IMR-90 (cell line): ENCODE data around the gene CAMK2B. TPM values are rescaled to one million over a fixed set of nuclear protein-coding genes. Genes with fewer than 3 reads are reported as not detected.

Source experiments
- ATAC-seq: fragments of 200-7000 bp; cut with Tn5 transposase; 2 replicates; pipeline ENCODE4 v1.9.1; 2020; ENCODE audit warnings: low read depth, mild to moderate bottlenecking, moderate library complexity
- BruUV-seq: library from RNA; stranded (reverse); fragments of 400-500 nt; replicated peaks from 2 replicates; lab custom pipeline; 2021; lab: Mats Ljungman, UMichigan
- CTCF ChIA-PET: fragments of 300-600 bp; formaldehyde crosslinking; extraction: SDS; loops from one replicate; lab custom pipeline; 2021; ENCODE audit warnings: antibody characterized with exemption; lab: Yijun Ruan, JAX
- POLR2A ChIA-PET: fragments of 300-600 bp; sonication (Branson Sonifier 250); formaldehyde crosslinking; loops from one replicate; lab custom pipeline; 2022; ENCODE audit warnings: antibody characterized with exemption; ENCODE audit not compliant: unreplicated experiment; lab: Charles Lee
- DNase-seq: peaks from one replicate; pipeline ENCODE4 v3.0.0; 2013
- H2AFZ ChIP-seq: replicated peaks from 2 replicates; pipeline ENCODE3; 2013; ENCODE audit warnings: low read length, mild to moderate bottlenecking; ENCODE audit not compliant: poor library complexity
- H2AK5ac ChIP-seq: 2 replicates; pipeline ENCODE4 v1.6.1; 2013; ENCODE audit warnings: low read depth, low read length, inconsistent platforms
- H2AK9ac ChIP-seq: replicated peaks from 2 replicates; pipeline ENCODE3; 2013; ENCODE audit warnings: mild to moderate bottlenecking, low read depth, low read length, moderate library complexity; ENCODE audit not compliant: poor library complexity
- H2BK120ac ChIP-seq: 2 replicates; pipeline ENCODE4 v1.6.1; 2013; ENCODE audit warnings: low read depth, low read length, inconsistent platforms
- H2BK15ac ChIP-seq: 3 replicates; pipeline ENCODE4 v1.6.1; 2013; ENCODE audit warnings: low read depth, low read length, inconsistent platforms
- H2BK20ac ChIP-seq: 2 replicates; pipeline ENCODE4 v1.6.1; 2013; ENCODE audit warnings: low read depth, mild to moderate bottlenecking, inconsistent platforms, low read length, moderate library complexity
- H2BK5ac ChIP-seq: 2 replicates; pipeline ENCODE4 v1.6.1; 2013; ENCODE audit warnings: mild to moderate bottlenecking, low read depth, low read length, inconsistent platforms; ENCODE audit not compliant: poor library complexity, severe bottlenecking
- H3K14ac ChIP-seq: replicated peaks from 2 replicates; pipeline ENCODE4 v1.6.1; 2013; ENCODE audit warnings: low read depth, low read length, inconsistent platforms
- H3K18ac ChIP-seq: 2 replicates; pipeline ENCODE4 v1.6.1; 2013; ENCODE audit warnings: low read depth, low read length, control low read depth
- H3K23ac ChIP-seq: 2 replicates; pipeline ENCODE4 v1.6.1; 2013; ENCODE audit warnings: low read depth, low read length, inconsistent platforms
- H3K27ac ChIP-seq: 2 replicates; pipeline ENCODE4 v1.5.1; 2013; ENCODE audit warnings: mild to moderate bottlenecking, control low read depth, low read length; ENCODE audit not compliant: insufficient read depth
- H3K27me3 ChIP-seq: 2 replicates; pipeline ENCODE4 v1.6.1; 2013; ENCODE audit warnings: low read length; ENCODE audit not compliant: control insufficient read depth, insufficient read depth
- H3K36me3 ChIP-seq: 2 replicates; pipeline ENCODE4 v1.6.1; 2013; ENCODE audit warnings: low read length, mixed read lengths; ENCODE audit not compliant: control insufficient read depth, insufficient read depth
- H3K4ac ChIP-seq: 2 replicates; pipeline ENCODE4 v1.6.1; 2013; ENCODE audit warnings: low read depth, low read length, inconsistent platforms
- H3K4me1 ChIP-seq: 2 replicates; pipeline ENCODE4 v1.6.1; 2013; ENCODE audit warnings: low read length, mixed read lengths; ENCODE audit not compliant: control insufficient read depth, insufficient read depth
- H3K4me2 ChIP-seq: 2 replicates; pipeline ENCODE4 v1.6.1; 2013; ENCODE audit warnings: low read depth, mild to moderate bottlenecking, control low read depth, low read length, moderate library complexity
- H3K4me3 ChIP-seq: 2 replicates; pipeline ENCODE4 v1.5.1; 2013; ENCODE audit warnings: low read depth, mild to moderate bottlenecking, control low read depth, low read length, moderate library complexity; ENCODE audit not compliant: insufficient read depth
- H3K56ac ChIP-seq: 2 replicates; pipeline ENCODE4 v1.6.1; 2013; ENCODE audit warnings: low read length, inconsistent platforms; ENCODE audit not compliant: insufficient read depth; ENCODE audit errors: extremely low read depth
- H3K79me1 ChIP-seq, 2 experiments: 2 replicates each; pipeline ENCODE4 v1.6.1; 2013; ENCODE audit warnings: low read length in 2 of 2, inconsistent platforms in 1 of 2, low read depth in 1 of 2
- H3K9ac ChIP-seq: 2 replicates; pipeline ENCODE4 v1.6.1; 2013; ENCODE audit warnings: low read depth, low read length, control low read depth
- H3K9me1 ChIP-seq: 2 replicates; pipeline ENCODE4 v1.6.1; 2013; ENCODE audit warnings: low read length, inconsistent platforms; ENCODE audit not compliant: insufficient read depth
- H3K9me3 ChIP-seq: 2 replicates; pipeline ENCODE4 v1.6.1; 2013; ENCODE audit warnings: low read length; ENCODE audit not compliant: control insufficient read depth, insufficient read depth
- H4K20me1 ChIP-seq: 2 replicates; pipeline ENCODE4 v1.6.1; 2013; ENCODE audit warnings: low read length, inconsistent platforms; ENCODE audit not compliant: insufficient read depth
- H4K5ac ChIP-seq: 2 replicates; pipeline ENCODE4 v1.6.1; 2013; ENCODE audit warnings: mild to moderate bottlenecking, low read depth, low read length, control low read depth
- H4K8ac ChIP-seq, 2 experiments: 2 replicates each; pipeline ENCODE4 v1.6.1; 2013; ENCODE audit warnings: low read depth in 2 of 2, low read length in 2 of 2, control low read depth in 1 of 2, inconsistent platforms in 1 of 2
- H4K91ac ChIP-seq: 2 replicates; pipeline ENCODE4 v1.6.1; 2013; ENCODE audit warnings: low read depth, low read length, inconsistent platforms; ENCODE audit not compliant: insufficient read depth
- CHD1 ChIP-seq: IDR thresholded peaks from 2 replicates; pipeline ENCODE4 v1.6.1; 2012; ENCODE audit warnings: low read depth, low read length, improper control_type of control experiment
- NFE2L2 ChIP-seq: fragments of 150-350 bp; IDR thresholded peaks from 2 replicates; pipeline ENCODE4 v1.6.1; 2016; ENCODE audit warnings: low read depth, mild to moderate bottlenecking, low read length
- POLR2A ChIP-seq: IDR thresholded peaks from 2 replicates; pipeline ENCODE4 v1.6.1; 2012; ENCODE audit warnings: mild to moderate bottlenecking, low read depth, low read length
- WGBS, 2 experiments: methylation state at CpG; one replicate each; pipeline versions ENCODE4 v1.1.5 to v1.1.7; 2013; ENCODE audit warnings: missing lambda C conversion rate in 2 of 2; ENCODE audit not compliant: insufficient read length in 1 of 2; ENCODE audit errors: extremely low coverage in 2 of 2; 5-methylcytosine and 5-hydroxymethylcytosine counted together
- dilution Hi-C: fragments of 300-500 bp; cut with HindIII; formaldehyde crosslinking; loops from one replicate; pipeline ENCODE4 v1.14.3; 2018; ENCODE audit warnings: low sequenced_read_pairs; ENCODE audit not compliant: unreplicated experiment
- in situ Hi-C: fragments of 300-500 bp; cut with MboI; formaldehyde crosslinking; loops from 3 replicates; pipeline ENCODE4 v1.14.3; 2019; ENCODE audit warnings: low sequenced_read_pairs, inconsistent platforms, mixed read lengths
- intact Hi-C: fragments of 100-400 bp; cut with micrococcal nuclease; formaldehyde crosslinking; loops from 2 replicates; pipeline ENCODE4 v1.10.0; 2022
- polyA plus RNA-seq, 3 experiments: library from polyadenylated mRNA; depleted of rRNA; stranded (reverse); fragments of >200 nt; gene quantifications; 2 replicates each; pipeline ENCODE4 v1.2.3, GENCODE V29; 2012; ENCODE audit warnings: low replicate concordance in 1 of 3
- total RNA-seq: library from RNA; depleted of rRNA; stranded (reverse); fragments of >200 nt; gene quantifications from 2 replicates; pipeline ENCODE4 v1.2.3, GENCODE V29; 2012
- TF ChIP-seq, protein P1 (sequence below): conservative IDR thresholded peaks from 2 replicates; pipeline ENCODE4 v1.5.1; 2012; ENCODE audit warnings: mild to moderate bottlenecking, low read depth, low read length, improper control_type of control experiment

The CAMK2B gene
- total and polyA plus RNA-seq, 2 of the 4 experiments (the other 2 are of a cell fraction): 0.18 to 0.36 TPM

DNA sequence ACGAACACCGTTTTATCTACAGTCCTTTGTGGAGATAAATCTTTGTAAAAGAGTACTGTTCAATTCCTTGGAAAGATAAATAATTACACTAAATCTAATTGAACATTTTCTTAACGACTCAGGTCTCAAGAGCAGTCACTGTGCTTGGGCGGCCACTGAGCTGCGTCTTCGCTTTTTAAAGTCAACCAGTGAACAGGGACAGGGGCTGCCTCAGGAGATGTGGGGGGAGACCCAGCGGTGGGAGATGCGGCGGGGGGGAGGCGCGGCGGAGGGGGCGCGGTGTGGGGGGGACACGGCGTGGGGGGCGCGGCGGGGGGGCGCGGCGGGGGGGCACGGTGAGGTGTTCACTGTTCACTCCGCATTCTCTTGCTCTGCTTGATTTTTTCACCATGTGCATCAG, 39.8 kb downstream of the CAMK2B start:
- Histone ChIP-seq H3K27ac (no peak overlapping the region), H4K91ac (no peak overlapping the region), H3K4me2 (no peak overlapping the region), H4K8ac (no peak overlapping the region), H4K5ac (no peak overlapping the region), H3K36me3 (no peaks in the 10 kb centered on the region), H2AFZ (no peak overlapping the region), H3K4me3 (no peak overlapping the region), H4K20me1 (no peaks in the 10 kb centered on the region), H3K14ac (no peak overlapping the region), H3K4ac (no peak overlapping the region), H3K4me1 (no peaks in the 10 kb centered on the region; the same call in 1 of the 2 replicates), H3K79me1 (no peaks in the 10 kb centered on the region), H3K9me1 (0 out of 2 replicates have a peak, but pooled peaks cover 3% of the 10 kb centered on the region), H3K9me3 (no peaks in the 10 kb centered on the region), H3K56ac (no peak overlapping the region), H2BK20ac (no peak overlapping the region), H2BK15ac (no peak overlapping the region), H2BK120ac (no peak overlapping the region), H3K18ac (no peak overlapping the region), H3K27me3 (peaks cover 1% of the 10 kb centered on the region), H2AK9ac (no peak overlapping the region), H2BK5ac (no peak overlapping the region), H2AK5ac (no peak overlapping the region), H3K23ac (no peak overlapping the region), H3K9ac (no peak overlapping the region)
- ChIA-PET CTCF (no interaction called here), POLR2A (no interaction called here)
- in situ Hi-C loops (no loop called here), dilution Hi-C loops (no loop called here), intact Hi-C loops (no loop called here)
- WGBS, 2 experiments: no CpG with 5 or more reads among the region's 24 CpGs
- DNase-seq (no peak), ATAC-seq (no peak)
- TF ChIP-seq, protein P1, sequence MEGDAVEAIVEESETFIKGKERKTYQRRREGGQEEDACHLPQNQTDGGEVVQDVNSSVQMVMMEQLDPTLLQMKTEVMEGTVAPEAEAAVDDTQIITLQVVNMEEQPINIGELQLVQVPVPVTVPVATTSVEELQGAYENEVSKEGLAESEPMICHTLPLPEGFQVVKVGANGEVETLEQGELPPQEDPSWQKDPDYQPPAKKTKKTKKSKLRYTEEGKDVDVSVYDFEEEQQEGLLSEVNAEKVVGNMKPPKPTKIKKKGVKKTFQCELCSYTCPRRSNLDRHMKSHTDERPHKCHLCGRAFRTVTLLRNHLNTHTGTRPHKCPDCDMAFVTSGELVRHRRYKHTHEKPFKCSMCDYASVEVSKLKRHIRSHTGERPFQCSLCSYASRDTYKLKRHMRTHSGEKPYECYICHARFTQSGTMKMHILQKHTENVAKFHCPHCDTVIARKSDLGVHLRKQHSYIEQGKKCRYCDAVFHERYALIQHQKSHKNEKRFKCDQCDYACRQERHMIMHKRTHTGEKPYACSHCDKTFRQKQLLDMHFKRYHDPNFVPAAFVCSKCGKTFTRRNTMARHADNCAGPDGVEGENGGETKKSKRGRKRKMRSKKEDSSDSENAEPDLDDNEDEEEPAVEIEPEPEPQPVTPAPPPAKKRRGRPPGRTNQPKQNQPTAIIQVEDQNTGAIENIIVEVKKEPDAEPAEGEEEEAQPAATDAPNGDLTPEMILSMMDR: no peak
- TF ChIP-seq CHD1 (no peak), POLR2A (no peak), NFE2L2 (no peak)
- no TSS peak for BruUV-seq
